A673 (cell line): ENCODE data around the gene BABAM2. TPM values are rescaled to one million over a fixed set of nuclear protein-coding genes. Genes with fewer than 3 reads are reported as not detected.

Source experiments
- BruUV-seq: library from RNA; stranded (reverse); fragments of 400-500 nt; replicated peaks from 2 replicates; lab custom pipeline; 2021; lab: Mats Ljungman, UMichigan
- CTCF ChIA-PET: fragments of 300-600 bp; sonication (Branson Sonifier 250); formaldehyde crosslinking; loops from one replicate; lab custom pipeline; 2022; ENCODE audit warnings: antibody characterized with exemption; lab: Charles Lee
- POLR2A ChIA-PET: fragments of 300-600 bp; sonication (Branson Sonifier 250); formaldehyde crosslinking; loops from one replicate; lab custom pipeline; 2022; ENCODE audit warnings: antibody characterized with exemption; ENCODE audit not compliant: low non-redundant PET; lab: Charles Lee
- DNase-seq: peaks from one replicate; pipeline ENCODE4 v3.0.0-alpha.2; 2015; ENCODE audit warnings: low spot score
- H3K27ac ChIP-seq: fragments of 200-600 bp; sonication (generic); 2 replicates; pipeline ENCODE4 v1.5.1; 2016; ENCODE audit warnings: mixed run types, low read depth, mild to moderate bottlenecking, mixed read lengths, antibody characterized with exemption, low read length; ENCODE audit not compliant: poor library complexity, severe bottlenecking
- H3K27me3 ChIP-seq: fragments of 200-600 bp; sonication (generic); replicated peaks from 2 replicates; pipeline ENCODE4 v1.6.1; 2017; ENCODE audit warnings: mixed run types, low read depth, mild to moderate bottlenecking, mixed read lengths, antibody characterized with exemption, low read length; ENCODE audit not compliant: insufficient read depth, poor library complexity
- H3K36me3 ChIP-seq: fragments of 200-600 bp; sonication (generic); 2 replicates; pipeline ENCODE4 v1.6.1; 2016; ENCODE audit warnings: mixed run types, mild to moderate bottlenecking, mixed read lengths, antibody characterized with exemption, low read length; ENCODE audit not compliant: insufficient read depth, poor library complexity, severe bottlenecking
- H3K4me1 ChIP-seq: fragments of 200-600 bp; sonication (generic); 2 replicates; pipeline ENCODE4 v1.6.1; 2017; ENCODE audit warnings: mixed run types, mild to moderate bottlenecking, mixed read lengths, antibody characterized with exemption, low read length; ENCODE audit not compliant: insufficient read depth, poor library complexity, severe bottlenecking
- H3K4me3 ChIP-seq: fragments of 200-600 bp; sonication (generic); 2 replicates; pipeline ENCODE4 v1.5.1; 2016; ENCODE audit warnings: low read depth, mixed run types, mild to moderate bottlenecking, mixed read lengths, low read length; ENCODE audit not compliant: poor library complexity, severe bottlenecking
- H3K9me3 ChIP-seq: fragments of 200-600 bp; sonication (generic); 2 replicates; pipeline ENCODE4 v1.6.1; 2016; ENCODE audit warnings: mixed run types, low read depth, mild to moderate bottlenecking, mixed read lengths, antibody characterized with exemption, low read length; ENCODE audit not compliant: poor library complexity, severe bottlenecking
- EZH2 ChIP-seq: fragments of 200-600 bp; sonication (generic); IDR thresholded peaks from 2 replicates; pipeline ENCODE4 v1.6.1; 2017; ENCODE audit warnings: borderline replicate concordance, low read depth, mild to moderate bottlenecking, mixed read lengths, antibody characterized with exemption, low read length; ENCODE audit not compliant: poor library complexity, severe bottlenecking
- intact Hi-C: fragments of 100-400 bp; cut with micrococcal nuclease; formaldehyde crosslinking; loops from one replicate; pipeline ENCODE4 v1.10.0; 2022; ENCODE audit not compliant: unreplicated experiment
- total RNA-seq: library from RNA; stranded (reverse); gene quantifications from 2 replicates; pipeline ENCODE4 v1.2.3, GENCODE V29; 2021
- TF ChIP-seq, protein P1 (sequence below): fragments of 300-800, 200-600 bp; sonication (generic); conservative IDR thresholded peaks from 2 replicates; pipeline ENCODE4 v1.5.1; 2017; ENCODE audit warnings: low read depth, mild to moderate bottlenecking, antibody characterized with exemption, low read length, moderate library complexity, mixed read lengths

Gene BABAM2
- total RNA-seq, 1 experiment from 2014 or later, result 21.8 TPM

DNA sequence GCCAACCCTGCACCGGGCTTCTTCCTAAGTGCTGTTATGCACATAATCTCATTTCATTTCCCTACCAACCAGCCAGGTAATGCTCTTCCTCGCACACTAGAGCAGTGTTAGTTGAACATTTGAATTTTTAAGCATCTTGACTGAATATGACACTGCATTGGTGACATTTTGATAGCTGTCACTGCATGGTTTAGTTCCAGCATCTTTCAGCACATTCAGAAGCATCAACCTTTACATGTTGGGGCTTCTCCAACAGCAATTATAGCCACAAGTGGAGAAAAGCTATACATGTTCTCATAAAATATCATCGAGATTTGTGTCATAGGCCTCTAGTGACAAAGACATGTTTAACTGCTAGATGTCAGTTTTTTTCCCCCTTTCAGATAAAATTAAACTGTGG lies 272.0 kb downstream of the BABAM2 start:
- Histone ChIP-seq H3K27ac (no peak overlapping the region), H3K36me3 (no peaks in the 10 kb centered on the region), H3K4me1 (no peaks in the 10 kb centered on the region), H3K9me3 (no peaks in the 10 kb centered on the region), H3K4me3 (no peak overlapping the region), H3K27me3 (no peaks in the 10 kb centered on the region)
- intact Hi-C loops, result no loop called here
- ChIA-PET CTCF (no interaction called here), POLR2A (no interaction called here)
- DNase-seq, result no peak
- no peak for TF ChIP-seq EZH2
- TF ChIP-seq, protein P1, sequence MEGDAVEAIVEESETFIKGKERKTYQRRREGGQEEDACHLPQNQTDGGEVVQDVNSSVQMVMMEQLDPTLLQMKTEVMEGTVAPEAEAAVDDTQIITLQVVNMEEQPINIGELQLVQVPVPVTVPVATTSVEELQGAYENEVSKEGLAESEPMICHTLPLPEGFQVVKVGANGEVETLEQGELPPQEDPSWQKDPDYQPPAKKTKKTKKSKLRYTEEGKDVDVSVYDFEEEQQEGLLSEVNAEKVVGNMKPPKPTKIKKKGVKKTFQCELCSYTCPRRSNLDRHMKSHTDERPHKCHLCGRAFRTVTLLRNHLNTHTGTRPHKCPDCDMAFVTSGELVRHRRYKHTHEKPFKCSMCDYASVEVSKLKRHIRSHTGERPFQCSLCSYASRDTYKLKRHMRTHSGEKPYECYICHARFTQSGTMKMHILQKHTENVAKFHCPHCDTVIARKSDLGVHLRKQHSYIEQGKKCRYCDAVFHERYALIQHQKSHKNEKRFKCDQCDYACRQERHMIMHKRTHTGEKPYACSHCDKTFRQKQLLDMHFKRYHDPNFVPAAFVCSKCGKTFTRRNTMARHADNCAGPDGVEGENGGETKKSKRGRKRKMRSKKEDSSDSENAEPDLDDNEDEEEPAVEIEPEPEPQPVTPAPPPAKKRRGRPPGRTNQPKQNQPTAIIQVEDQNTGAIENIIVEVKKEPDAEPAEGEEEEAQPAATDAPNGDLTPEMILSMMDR, result no peak
- no TSS peak for BruUV-seq

DNA sequence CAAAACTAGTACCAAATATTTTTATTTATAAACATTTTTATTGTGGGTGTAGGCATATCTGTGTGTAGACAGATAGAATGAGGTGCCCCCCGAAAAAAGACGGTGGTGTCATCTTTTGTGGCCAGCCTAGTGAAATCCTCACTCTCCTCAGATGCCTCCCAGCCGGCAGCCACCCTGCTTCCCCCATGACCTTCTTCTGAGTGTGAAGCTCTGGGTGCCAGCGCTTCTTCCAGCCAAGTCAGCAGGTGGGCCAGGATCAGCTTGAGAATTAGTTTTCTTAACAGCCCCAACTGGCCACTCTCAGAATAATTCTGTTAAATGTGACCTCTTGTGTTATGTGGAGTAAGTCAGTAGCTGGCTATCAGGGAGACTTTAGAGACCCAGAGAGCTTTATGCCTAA lies 272.5 kb downstream of the BABAM2 start:
- no peaks in the 10 kb centered on the region for H3K9me3 ChIP-seq
- H3K36me3 ChIP-seq, result no peaks in the 10 kb centered on the region
- no peak for TF ChIP-seq EZH2
- TF ChIP-seq, protein P1, result no peak
- no peaks in the 10 kb centered on the region for H3K4me1 ChIP-seq
- DNase-seq, result no peak
- H3K4me3 ChIP-seq, result no peak overlapping the region
- BruUV-seq, result no TSS peak
- no peaks in the 10 kb centered on the region for H3K27me3 ChIP-seq
- POLR2A ChIA-PET, result interaction anchor here (0.7 kb wide), 1 partner anchor 21 kb away, joined by 3 read pairs; no protein-coding TSS in a partner anchor
- CTCF ChIA-PET, result no interaction called here
- no peak overlapping the region for H3K27ac ChIP-seq
- intact Hi-C loops, result no loop called here

DNA sequence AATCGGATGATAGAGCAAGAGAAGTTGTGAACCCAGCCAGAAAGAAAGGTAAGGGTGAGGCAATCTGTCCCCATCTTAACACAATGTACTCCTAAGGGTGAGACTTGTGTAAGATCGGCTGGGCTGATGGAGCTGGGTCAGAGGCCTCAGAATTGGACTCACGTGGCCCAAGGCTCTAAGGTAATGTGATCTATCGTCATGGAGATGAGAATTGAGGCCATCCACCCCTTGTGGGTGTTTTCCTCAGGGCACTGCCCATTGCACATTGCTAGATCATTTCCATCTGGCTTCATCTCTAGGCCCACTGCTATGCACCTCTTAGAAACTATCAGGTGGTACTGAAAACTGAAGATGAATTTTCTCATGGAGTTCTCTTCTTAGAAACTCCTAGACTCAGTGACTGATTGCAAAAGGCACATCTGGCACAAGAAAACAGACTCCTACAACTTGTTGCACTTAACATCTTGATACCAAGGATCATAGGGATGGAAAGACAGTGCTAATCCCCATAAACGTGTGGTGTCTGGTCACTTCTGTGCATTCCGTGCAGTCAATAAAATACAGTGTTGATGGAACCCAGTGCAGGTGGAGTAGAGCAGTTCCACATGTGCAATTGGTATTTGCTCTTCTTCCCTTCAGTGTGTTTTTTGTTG lies 273.2 kb downstream of the BABAM2 start:
- Histone ChIP-seq H3K27ac (no peak overlapping the region), H3K9me3 (no peaks in the 10 kb centered on the region), H3K4me1 (no peaks in the 10 kb centered on the region), H3K36me3 (no peaks in the 10 kb centered on the region), H3K4me3 (no peak overlapping the region), H3K27me3 (no peaks in the 10 kb centered on the region)
- intact Hi-C loops, result no loop called here
- no TSS peak for BruUV-seq
- TF ChIP-seq EZH2, result no peak
- TF ChIP-seq, protein P1, result no peak
- POLR2A ChIA-PET, result interaction anchor here (0.7 kb wide), 1 partner anchor 22 kb away, joined by 3 read pairs; no protein-coding TSS in a partner anchor
- CTCF ChIA-PET, result no interaction called here
- no peak for DNase-seq
